ENCODE data around the gene ARL11.

- no peak for TF ChIP-seq POLR2A (IDR thresholded peaks at IDR 0.05; ENCODE audit: low read length)
- no peak for TF ChIP-seq GATA1 (IDR thresholded peaks at IDR 0.05; ENCODE audit: low read depth, low read length)
Measured at GRCh38 chr13:49636705-49637104, 8.4 kb downstream of the ARL11 start.

Measured in erythroblast (primary cell).